GM18502 (cell line): ENCODE data around the gene TIMM10B.
"Not testable (repeated sequence)": the region's sequence is repeated elsewhere in the genome, so short reads cannot be mapped to it uniquely, and the experiment has no call there.

Source experiments
- ATAC-seq: cut with Tn5 transposase; IDR thresholded peaks from one replicate; pipeline ENCODE4 v1.9.1; 2021; ENCODE audit warnings: mild to moderate bottlenecking; ENCODE audit not compliant: unreplicated experiment, poor library complexity

Gene TIMM10B

GRCh38 chr11:6498544-6498943 lies 17.2 kb downstream of the TIMM10B start:
- no peak for ATAC-seq

GRCh38 chr11:6502382-6502781 lies 21.1 kb downstream of the TIMM10B start:
- no peak for ATAC-seq

GRCh38 chr11:6504166-6504565 lies 22.9 kb downstream of the TIMM10B start:
- ATAC-seq = no peak

GRCh38 chr11:6505577-6506240 lies 24.4 kb downstream of the TIMM10B start:
- ATAC-seq = no peak

- ATAC-seq = no peak
Measured at GRCh38 chr11:6516865-6517264, 35.6 kb downstream of the TIMM10B start.

GRCh38 chr11:6520265-6520664 lies 39.0 kb downstream of the TIMM10B start:
- no peak for ATAC-seq

- not testable (repeated sequence) for ATAC-seq
Measured at GRCh38 chr11:6521946-6522345, 40.6 kb downstream of the TIMM10B start.

GRCh38 chr11:6523253-6523652 lies 42.0 kb downstream of the TIMM10B start:
- ATAC-seq = no peak

- peak; percentile 64 for ATAC-seq
Measured at GRCh38 chr11:6526411-6527135, 45.3 kb downstream of the TIMM10B start.

GRCh38 chr11:6529266-6529665 lies 48.0 kb downstream of the TIMM10B start:
- ATAC-seq = no peak

- ATAC-seq = no peak
Measured at GRCh38 chr11:6530848-6531247, 49.5 kb downstream of the TIMM10B start.

- no peak for ATAC-seq
Measured at GRCh38 chr11:6531267-6531752, 50.0 kb downstream of the TIMM10B start.
